Activated CD4-positive, alpha-beta T cell treated with anti-CD3 and anti-CD28 coated beads, Interleukin-2, amount 10 ng/mL, durations not matched to agents 24 days and 14 days (primary cell): ENCODE results near the gene SEMA6B. TPM values are rescaled to one million over a fixed set of nuclear protein-coding genes. Genes with fewer than 3 reads are reported as not detected.

Experiments
- DNase-seq: peaks from one replicate; pipeline ENCODE4 v3.0.0; 2022
- H3K27ac Mint-ChIP-seq: one replicate; pipeline ENCODE4 v1.8.0; 2022; ENCODE audit warnings: mild to moderate bottlenecking, mixed read lengths
- H3K27me3 Mint-ChIP-seq: one replicate; pipeline ENCODE4 v1.8.0; 2022; ENCODE audit warnings: mixed read lengths
- H3K36me3 Mint-ChIP-seq: one replicate; pipeline ENCODE4 v1.8.0; 2022; ENCODE audit warnings: low read depth, mild to moderate bottlenecking, mixed read lengths
- H3K4me1 Mint-ChIP-seq: one replicate; pipeline ENCODE4 v1.8.0; 2021; ENCODE audit warnings: mixed read lengths
- H3K4me3 Mint-ChIP-seq: one replicate; pipeline ENCODE4 v1.8.0; 2022; ENCODE audit warnings: mild to moderate bottlenecking, moderate library complexity, mixed read lengths
- H3K9me3 Mint-ChIP-seq: one replicate; pipeline ENCODE4 v1.8.0; 2021; ENCODE audit warnings: mixed read lengths
- intact Hi-C: fragments of 100-400 bp; cut with micrococcal nuclease; formaldehyde crosslinking; loops from one replicate; pipeline ENCODE4 v1.15.1; 2023
- total RNA-seq: library from RNA; stranded (reverse); gene quantifications from 2 replicates; pipeline ENCODE4 v1.2.3, GENCODE V29; 2022

SEMA6B gene
- total RNA-seq, 1 donor from 2014 or later, result not detected

DNA sequence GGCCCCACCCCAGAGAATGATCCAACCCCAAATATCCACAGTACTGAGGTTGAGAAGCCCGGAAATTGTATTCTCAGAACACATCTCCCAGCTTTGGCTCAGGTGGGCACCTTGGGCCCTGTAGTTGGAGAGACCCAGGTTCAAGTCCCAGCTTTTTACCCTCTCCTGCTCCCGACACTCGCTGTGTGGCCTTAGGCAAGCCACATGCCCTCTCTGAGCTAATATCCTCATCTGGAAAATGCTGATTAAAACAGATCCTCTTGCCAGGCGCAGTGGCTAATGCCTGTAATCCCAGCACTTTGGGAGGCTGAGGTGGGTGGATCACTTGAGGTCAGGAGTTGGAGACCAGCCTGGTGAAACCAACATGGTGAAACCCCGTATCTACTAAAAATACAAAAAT lies 43.8 kb downstream of the SEMA6B start:
- Mint-ChIP-seq H3K4me3 (no peak overlapping the region), H3K36me3 (no peaks in the 10 kb centered on the region), H3K27me3 (no peaks in the 10 kb centered on the region), H3K9me3 (no peaks in the 10 kb centered on the region), H3K27ac (no peak overlapping the region), H3K4me1 (no peaks in the 10 kb centered on the region)
- intact Hi-C loops, result no loop called here
- no peak for DNase-seq

DNA sequence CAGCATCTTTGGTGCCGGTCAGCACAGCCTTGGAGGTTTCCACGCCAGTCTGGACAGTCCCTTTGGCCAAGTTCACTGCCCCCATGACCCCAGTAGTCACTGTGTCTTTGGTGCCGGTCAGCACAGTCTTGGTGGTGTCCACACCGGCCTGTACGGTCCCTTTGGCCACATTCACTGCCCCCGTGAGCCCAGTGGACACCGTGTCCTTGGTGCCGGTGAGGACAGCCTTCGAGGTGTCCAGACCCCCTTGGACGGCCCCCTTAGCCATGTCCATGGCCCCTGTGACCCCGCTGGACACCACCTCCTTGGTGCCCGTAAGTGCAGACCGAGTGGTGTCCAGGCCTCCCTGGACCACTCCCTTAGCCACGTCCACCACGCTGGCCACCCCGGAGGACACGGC lies 46.2 kb downstream of the SEMA6B start:
- Mint-ChIP-seq H3K36me3 (no peaks in the 10 kb centered on the region), H3K4me3 (no peak overlapping the region), H3K9me3 (no peaks in the 10 kb centered on the region), H3K27ac (no peak overlapping the region), H3K27me3 (no peaks in the 10 kb centered on the region), H3K4me1 (no peaks in the 10 kb centered on the region)
- no peak for DNase-seq
- intact Hi-C loops, result no loop called here

DNA sequence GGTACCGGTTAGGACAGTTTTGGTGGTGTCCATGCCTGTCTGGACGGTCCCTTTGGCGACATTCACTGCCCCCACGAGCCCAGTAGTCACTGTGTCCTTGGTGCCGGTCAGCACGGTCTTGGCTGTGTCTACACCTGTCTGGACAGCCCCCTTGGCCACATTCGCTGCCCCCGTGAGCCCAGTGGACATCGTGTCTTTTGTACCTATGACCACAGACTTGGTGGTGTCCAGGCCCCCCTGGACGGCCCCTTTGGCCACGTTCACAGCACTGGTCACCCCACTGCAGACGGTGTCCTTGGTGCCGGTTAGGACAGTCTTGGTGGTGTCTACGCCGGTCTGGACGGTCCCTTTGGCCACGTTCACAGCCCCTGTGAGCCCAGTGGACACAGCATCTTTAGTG lies 47.4 kb downstream of the SEMA6B start:
- H3K4me1 Mint-ChIP-seq, result no peaks in the 10 kb centered on the region
- H3K9me3 Mint-ChIP-seq, result no peaks in the 10 kb centered on the region
- DNase-seq, result no peak

GRCh38 chr19:4511300-4512054 lies 48.0 kb downstream of the SEMA6B start:
- H3K36me3 Mint-ChIP-seq, result no peaks in the 10 kb centered on the region
- peaks cover 3% of the 10 kb centered on the region for H3K4me1 Mint-ChIP-seq
- no peak overlapping the region for H3K4me3 Mint-ChIP-seq
- H3K9me3 Mint-ChIP-seq, result no peaks in the 10 kb centered on the region
- H3K27me3 Mint-ChIP-seq, result no peaks in the 10 kb centered on the region
- DNase-seq, result no peak
- intact Hi-C loops, result no loop called here
- H3K27ac Mint-ChIP-seq, result no peak overlapping the region

More for the DNA sequence above, 47.4 kb downstream of the SEMA6B start:
- H3K4me3 Mint-ChIP-seq, result no peak overlapping the region
- H3K36me3 Mint-ChIP-seq, result no peaks in the 10 kb centered on the region
- intact Hi-C loops, result no loop called here
- H3K27me3 Mint-ChIP-seq, result no peaks in the 10 kb centered on the region
- H3K27ac Mint-ChIP-seq, result no peak overlapping the region

- peaks cover 4% of the 10 kb centered on the region for H3K36me3 Mint-ChIP-seq
- H3K4me1 Mint-ChIP-seq, result peaks cover 8% of the 10 kb centered on the region
- no peak for DNase-seq
- H3K27ac Mint-ChIP-seq, result no peak overlapping the region
- H3K9me3 Mint-ChIP-seq, result no peaks in the 10 kb centered on the region
- H3K27me3 Mint-ChIP-seq, result no peaks in the 10 kb centered on the region
- H3K4me3 Mint-ChIP-seq, result no peak overlapping the region
- intact Hi-C loops, result no loop called here
These were observed 48.8 kb downstream of the SEMA6B start for GRCh38 chr19:4510435-4511255.

DNA sequence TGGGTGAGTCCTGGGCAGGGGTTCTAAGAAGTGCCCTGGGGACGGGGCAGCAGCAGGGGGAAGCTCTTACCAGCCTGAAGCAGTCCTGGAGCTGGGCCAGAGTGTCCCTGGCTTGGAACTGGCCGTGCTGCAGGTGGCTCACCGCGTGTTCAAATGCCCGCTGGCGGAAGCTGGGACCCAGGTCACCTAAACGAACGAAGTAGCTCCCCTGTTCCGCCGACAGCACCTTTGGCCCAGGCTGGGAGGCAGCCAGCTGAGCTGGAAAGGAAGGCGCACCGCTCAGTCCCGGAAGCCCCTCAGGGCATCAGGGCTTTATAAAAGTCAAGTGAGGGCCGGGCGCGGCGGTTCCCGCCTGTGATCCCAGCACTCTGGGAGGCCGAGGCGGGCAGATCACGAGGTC lies 50.8 kb downstream of the SEMA6B start:
- no peaks in the 10 kb centered on the region for H3K27me3 Mint-ChIP-seq
- H3K9me3 Mint-ChIP-seq, result no peaks in the 10 kb centered on the region
- no peak for DNase-seq
- intact Hi-C loops, result no loop called here
- H3K4me1 Mint-ChIP-seq, result peaks cover 8% of the 10 kb centered on the region
- H3K36me3 Mint-ChIP-seq, result peaks cover 7% of the 10 kb centered on the region
- no peak overlapping the region for H3K4me3 Mint-ChIP-seq
- H3K27ac Mint-ChIP-seq, result no peak overlapping the region

- intact Hi-C loops, result no loop called here
- no peak for DNase-seq
- Mint-ChIP-seq H3K9me3 (no peaks in the 10 kb centered on the region), H3K27ac (no peak overlapping the region), H3K36me3 (peaks cover 7% of the 10 kb centered on the region), H3K4me3 (no peak overlapping the region), H3K27me3 (no peaks in the 10 kb centered on the region), H3K4me1 (peaks cover 8% of the 10 kb centered on the region)
These were observed 51.7 kb downstream of the SEMA6B start for GRCh38 chr19:4507804-4508203.

- peaks cover 8% of the 10 kb centered on the region for H3K4me1 Mint-ChIP-seq
- no peaks in the 10 kb centered on the region for H3K27me3 Mint-ChIP-seq
- intact Hi-C loops, result no loop called here
- H3K27ac Mint-ChIP-seq, result no peak overlapping the region
- no peak for DNase-seq
- no peaks in the 10 kb centered on the region for H3K9me3 Mint-ChIP-seq
- no peak overlapping the region for H3K4me3 Mint-ChIP-seq
- H3K36me3 Mint-ChIP-seq, result peaks cover 8% of the 10 kb centered on the region
These were observed 52.4 kb downstream of the SEMA6B start for GRCh38 chr19:4507150-4507452.

- no peaks in the 10 kb centered on the region for H3K27me3 Mint-ChIP-seq
- intact Hi-C loops, result no loop called here
- H3K27ac Mint-ChIP-seq, result peak overlapping the region; percentile 43
- H3K9me3 Mint-ChIP-seq, result no peaks in the 10 kb centered on the region
- H3K4me1 Mint-ChIP-seq, result peaks cover 8% of the 10 kb centered on the region
- peaks cover 9% of the 10 kb centered on the region for H3K36me3 Mint-ChIP-seq
- no peak for DNase-seq
- H3K4me3 Mint-ChIP-seq, result no peak overlapping the region
These were observed 52.9 kb downstream of the SEMA6B start for GRCh38 chr19:4506449-4507149.

DNA sequence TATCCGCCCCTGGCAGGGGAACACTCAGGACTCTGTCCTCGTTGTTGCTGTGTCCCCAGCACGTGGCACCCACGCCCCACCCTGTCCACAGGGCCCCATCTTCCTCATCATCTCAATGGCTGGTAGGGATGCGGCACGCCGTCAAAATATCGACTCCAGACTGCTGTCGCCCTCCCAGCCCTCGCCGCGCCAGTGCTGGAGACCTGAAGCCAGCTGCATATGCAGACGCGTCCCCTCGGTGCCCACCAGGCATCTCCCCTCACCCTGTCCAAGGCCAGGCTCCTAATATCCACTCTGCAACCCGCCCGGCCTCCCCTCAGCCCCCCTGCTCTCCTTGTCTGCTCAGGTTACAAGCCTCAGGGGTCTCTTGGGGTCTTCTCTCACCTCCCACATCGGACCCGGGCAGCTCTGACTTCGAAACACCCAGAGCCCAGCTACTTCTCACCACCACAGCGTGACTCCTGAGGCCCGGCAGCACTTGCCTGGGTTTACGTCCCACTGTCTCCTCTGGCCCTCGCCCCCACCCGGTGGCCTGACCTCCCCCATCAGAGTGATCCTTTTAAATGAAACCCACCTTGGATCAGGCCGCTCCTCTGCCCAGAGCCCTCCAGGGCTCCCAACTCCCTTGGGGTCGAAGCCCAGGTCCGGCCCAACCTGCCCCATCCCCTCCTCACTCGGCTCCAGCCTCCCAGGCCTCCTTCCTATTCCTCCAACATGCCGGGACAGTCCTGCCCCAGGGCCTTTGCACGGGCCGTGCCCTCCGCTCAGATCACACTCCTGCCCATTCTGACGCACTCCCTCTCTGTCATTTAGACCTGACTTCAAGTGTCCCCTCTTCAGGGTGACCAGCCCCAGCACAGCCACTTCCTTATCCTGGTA lies 53.7 kb downstream of the SEMA6B start:
- DNase-seq, result no peak
- Mint-ChIP-seq H3K4me1 (peaks cover 8% of the 10 kb centered on the region), H3K4me3 (no peak overlapping the region), H3K36me3 (peaks cover 9% of the 10 kb centered on the region), H3K27ac (peak overlapping the region; percentile 43), H3K9me3 (no peaks in the 10 kb centered on the region), H3K27me3 (no peaks in the 10 kb centered on the region)
- intact Hi-C loops, result no loop called here

DNA sequence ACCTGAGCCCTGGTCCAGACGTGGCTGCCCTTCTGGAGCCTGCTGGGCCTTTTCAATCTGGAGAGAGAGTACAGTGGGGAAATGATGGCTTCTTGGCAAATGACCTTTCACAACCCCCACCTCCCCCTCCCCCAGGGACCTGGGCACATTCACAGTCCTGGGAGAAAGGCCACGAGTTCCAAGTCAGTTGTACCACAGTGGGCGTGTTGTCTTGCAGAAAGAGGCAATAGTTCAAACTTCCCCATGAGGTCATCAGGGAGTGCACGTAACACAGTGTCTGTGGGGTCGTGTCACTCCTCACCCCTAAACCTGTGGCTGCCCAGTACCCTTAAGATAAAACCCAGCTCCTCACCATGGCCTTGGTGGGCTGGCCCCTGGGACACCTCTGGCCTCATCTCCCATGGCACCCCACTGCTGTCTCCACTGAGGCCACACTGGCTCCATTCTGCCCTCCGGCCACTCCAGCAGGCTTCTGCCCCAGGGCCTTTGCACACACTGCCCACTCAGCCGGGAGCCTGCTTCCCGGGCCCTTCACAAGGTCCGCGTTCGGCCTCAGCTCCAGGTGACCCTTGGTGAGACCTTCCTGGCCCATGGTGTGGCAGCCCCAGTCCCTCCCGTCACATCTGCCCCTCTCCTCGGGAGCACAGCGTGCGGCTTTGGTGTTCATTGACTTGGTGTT lies 54.5 kb downstream of the SEMA6B start:
- Mint-ChIP-seq H3K36me3 (peaks cover 11% of the 10 kb centered on the region), H3K27ac (no peak overlapping the region), H3K4me3 (no peak overlapping the region), H3K9me3 (no peaks in the 10 kb centered on the region), H3K4me1 (peaks cover 8% of the 10 kb centered on the region), H3K27me3 (no peaks in the 10 kb centered on the region)
- no peak for DNase-seq
- intact Hi-C loops, result no loop called here

DNA sequence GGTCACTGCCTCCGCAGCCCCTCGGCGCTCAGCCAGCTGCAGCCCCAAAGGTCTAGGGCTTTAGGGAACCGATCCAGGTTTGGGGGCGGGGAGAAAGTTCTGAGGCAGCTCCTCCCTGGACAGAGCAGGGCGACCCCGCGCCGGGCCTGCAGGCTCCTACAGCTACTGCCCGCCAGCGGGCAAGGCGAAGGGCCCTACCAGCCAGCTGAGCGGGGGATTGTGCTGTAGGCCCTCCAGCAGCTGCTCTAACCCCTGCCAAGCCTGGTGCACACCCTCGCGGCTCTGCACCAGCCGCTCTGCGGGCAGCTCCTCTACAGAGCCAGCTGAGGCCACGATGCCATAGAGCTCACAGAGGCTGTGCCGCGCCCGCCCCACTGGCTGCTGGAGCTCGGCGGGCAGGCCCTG lies 55.2 kb downstream of the SEMA6B start:
- Mint-ChIP-seq H3K36me3 (peaks cover 16% of the 10 kb centered on the region), H3K27me3 (no peaks in the 10 kb centered on the region), H3K4me1 (peaks cover 8% of the 10 kb centered on the region), H3K4me3 (no peak overlapping the region), H3K9me3 (no peaks in the 10 kb centered on the region), H3K27ac (no peak overlapping the region)
- no peak for DNase-seq
- intact Hi-C loops, result no loop called here

GRCh38 chr19:4503825-4504170 lies 55.7 kb downstream of the SEMA6B start:
- DNase-seq, result no peak
- no peaks in the 10 kb centered on the region for H3K9me3 Mint-ChIP-seq
- no peaks in the 10 kb centered on the region for H3K27me3 Mint-ChIP-seq
- intact Hi-C loops, result no loop called here
- H3K4me1 Mint-ChIP-seq, result peaks cover 8% of the 10 kb centered on the region
- H3K4me3 Mint-ChIP-seq, result no peak overlapping the region
- H3K36me3 Mint-ChIP-seq, result peaks cover 17% of the 10 kb centered on the region
- no peak overlapping the region for H3K27ac Mint-ChIP-seq
